ENCODE results near the gene RPL5. TPM values are rescaled to one million over a fixed set of nuclear protein-coding genes. Genes with fewer than 3 reads are reported as not detected.

Gene RPL5
- total RNA-seq, 1 experiment from 2014 or later, result 1,430 TPM

- DNase-seq (ENCODE audit: low spot score) (no peak), ATAC-seq (no peak)
- no peaks in the 10 kb centered on the region for H3K27me3 Mint-ChIP-seq (ENCODE audit: low read depth)
- H3K4me3 Mint-ChIP-seq, result no peak overlapping the region
- POLR2A ChIA-PET, result no interaction called here
- peaks cover 8% of the 10 kb centered on the region for H3K36me3 Mint-ChIP-seq
- TF ChIP-seq ZNF232 (CRISPR knock-in tag; IDR thresholded peaks at IDR 0.05) (no peak), CREM (CRISPR knock-in tag; IDR thresholded peaks at IDR 0.05) (no peak), ESRRA (CRISPR knock-in tag; IDR thresholded peaks at IDR 0.05; ENCODE audit: borderline replicate concordance) (no peak), CTCF (IDR thresholded peaks at IDR 0.05) (no peak), TEAD1 (CRISPR knock-in tag; IDR thresholded peaks at IDR 0.05) (no peak)
- TF ChIP-seq, protein P1, sequence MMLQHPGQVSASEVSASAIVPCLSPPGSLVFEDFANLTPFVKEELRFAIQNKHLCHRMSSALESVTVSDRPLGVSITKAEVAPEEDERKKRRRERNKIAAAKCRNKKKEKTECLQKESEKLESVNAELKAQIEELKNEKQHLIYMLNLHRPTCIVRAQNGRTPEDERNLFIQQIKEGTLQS (CRISPR knock-in tag; conservative IDR thresholded peaks at IDR 0.05), result no peak
- CTCF ChIA-PET, result interaction anchor here (0.7 to 1.0 kb wide), 2 partner anchors 102 to 121 kb away, joined by 3 read pairs; no protein-coding TSS in a partner anchor
- peaks cover 8% of the 10 kb centered on the region for H3K9me3 Mint-ChIP-seq
- H3K27ac Mint-ChIP-seq, result no peak overlapping the region
- peaks cover 8% of the 10 kb centered on the region for H3K4me1 Mint-ChIP-seq
Observed at GRCh38 chr1:92872719-92873118, 40.9 kb downstream of the RPL5 start.

- Mint-ChIP-seq H3K4me3 (no peak overlapping the region), H3K36me3 (peaks cover 8% of the 10 kb centered on the region), H3K27me3 (ENCODE audit: low read depth) (no peaks in the 10 kb centered on the region), H3K27ac (no peak overlapping the region), H3K4me1 (peaks cover 19% of the 10 kb centered on the region), H3K9me3 (peaks cover 8% of the 10 kb centered on the region)
- TF ChIP-seq NR3C1 (CRISPR knock-in tag; conservative IDR thresholded peaks at IDR 0.05; ENCODE audit: low read depth), result no peak
- no peak for TF ChIP-seq KAT7 (CRISPR knock-in tag; IDR thresholded peaks at IDR 0.05; ENCODE audit: borderline replicate concordance)
- TF ChIP-seq AR (CRISPR knock-in tag; IDR thresholded peaks at IDR 0.05), result no peak
- TF ChIP-seq ATF1 (CRISPR knock-in tag; IDR thresholded peaks at IDR 0.05), result no peak
- TF ChIP-seq, protein P2, sequence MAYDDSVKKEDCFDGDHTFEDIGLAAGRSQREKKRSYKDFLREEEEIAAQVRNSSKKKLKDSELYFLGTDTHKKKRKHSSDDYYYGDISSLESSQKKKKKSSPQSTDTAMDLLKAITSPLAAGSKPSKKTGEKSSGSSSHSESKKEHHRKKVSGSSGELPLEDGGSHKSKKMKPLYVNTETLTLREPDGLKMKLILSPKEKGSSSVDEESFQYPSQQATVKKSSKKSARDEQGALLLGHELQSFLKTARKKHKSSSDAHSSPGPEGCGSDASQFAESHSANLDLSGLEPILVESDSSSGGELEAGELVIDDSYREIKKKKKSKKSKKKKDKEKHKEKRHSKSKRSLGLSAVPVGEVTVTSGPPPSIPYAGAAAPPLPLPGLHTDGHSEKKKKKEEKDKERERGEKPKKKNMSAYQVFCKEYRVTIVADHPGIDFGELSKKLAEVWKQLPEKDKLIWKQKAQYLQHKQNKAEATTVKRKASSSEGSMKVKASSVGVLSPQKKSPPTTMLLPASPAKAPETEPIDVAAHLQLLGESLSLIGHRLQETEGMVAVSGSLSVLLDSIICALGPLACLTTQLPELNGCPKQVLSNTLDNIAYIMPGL (CRISPR knock-in tag; IDR thresholded peaks at IDR 0.05), result no peak
- TF ChIP-seq, protein P3, sequence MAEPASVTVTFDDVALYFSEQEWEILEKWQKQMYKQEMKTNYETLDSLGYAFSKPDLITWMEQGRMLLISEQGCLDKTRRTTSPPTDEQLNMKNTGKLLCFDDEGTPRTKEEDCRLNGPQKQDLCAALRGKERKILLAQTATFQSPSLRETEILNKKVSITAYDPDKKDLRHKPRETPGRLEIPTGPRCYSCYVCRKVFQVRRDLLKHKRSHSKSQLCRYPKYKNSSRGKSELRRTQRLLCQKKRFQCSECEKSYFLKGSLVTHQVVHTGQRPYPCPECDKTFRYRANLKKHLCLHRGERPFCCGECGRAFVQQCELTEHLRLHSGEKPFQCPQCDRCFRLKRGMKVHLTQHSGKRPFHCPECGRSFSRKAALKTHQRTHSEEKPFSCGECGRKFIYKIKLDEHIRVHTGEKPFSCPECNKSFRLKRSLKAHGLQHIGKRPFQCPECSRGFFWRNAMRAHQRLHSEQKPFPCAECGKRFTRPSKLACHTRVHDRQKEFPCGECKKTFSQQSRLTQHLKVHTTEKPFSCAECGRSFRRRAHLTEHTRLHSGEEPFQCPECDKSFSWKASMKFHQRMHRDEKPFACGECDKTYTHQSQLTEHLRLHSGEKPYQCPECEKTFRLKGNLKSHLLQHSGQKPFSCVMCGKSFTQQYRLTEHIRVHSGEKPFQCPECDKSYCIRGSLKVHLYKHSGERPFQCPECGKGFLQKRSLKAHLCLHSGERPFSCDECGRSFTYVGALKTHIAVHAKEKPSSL (CRISPR knock-in tag; conservative IDR thresholded peaks at IDR 0.05), result no peak
- TF ChIP-seq ZNF423 (CRISPR knock-in tag; IDR thresholded peaks at IDR 0.05), result no peak
- TF ChIP-seq CREM (CRISPR knock-in tag; IDR thresholded peaks at IDR 0.05), result no peak
- no peak for TF ChIP-seq NFYB (CRISPR knock-in tag; conservative IDR thresholded peaks at IDR 0.05; ENCODE audit: low read depth)
- TF ChIP-seq, protein P1 (CRISPR knock-in tag; conservative IDR thresholded peaks at IDR 0.05), result no peak
- TF ChIP-seq FOXP1 (CRISPR knock-in tag; IDR thresholded peaks at IDR 0.05; ENCODE audit: borderline replicate concordance), result no peak
- no peak for TF ChIP-seq E2F5 (CRISPR knock-in tag; IDR thresholded peaks at IDR 0.05)
- TF ChIP-seq HMGA2 (CRISPR knock-in tag; IDR thresholded peaks at IDR 0.05), result no peak
- TF ChIP-seq, protein P4, sequence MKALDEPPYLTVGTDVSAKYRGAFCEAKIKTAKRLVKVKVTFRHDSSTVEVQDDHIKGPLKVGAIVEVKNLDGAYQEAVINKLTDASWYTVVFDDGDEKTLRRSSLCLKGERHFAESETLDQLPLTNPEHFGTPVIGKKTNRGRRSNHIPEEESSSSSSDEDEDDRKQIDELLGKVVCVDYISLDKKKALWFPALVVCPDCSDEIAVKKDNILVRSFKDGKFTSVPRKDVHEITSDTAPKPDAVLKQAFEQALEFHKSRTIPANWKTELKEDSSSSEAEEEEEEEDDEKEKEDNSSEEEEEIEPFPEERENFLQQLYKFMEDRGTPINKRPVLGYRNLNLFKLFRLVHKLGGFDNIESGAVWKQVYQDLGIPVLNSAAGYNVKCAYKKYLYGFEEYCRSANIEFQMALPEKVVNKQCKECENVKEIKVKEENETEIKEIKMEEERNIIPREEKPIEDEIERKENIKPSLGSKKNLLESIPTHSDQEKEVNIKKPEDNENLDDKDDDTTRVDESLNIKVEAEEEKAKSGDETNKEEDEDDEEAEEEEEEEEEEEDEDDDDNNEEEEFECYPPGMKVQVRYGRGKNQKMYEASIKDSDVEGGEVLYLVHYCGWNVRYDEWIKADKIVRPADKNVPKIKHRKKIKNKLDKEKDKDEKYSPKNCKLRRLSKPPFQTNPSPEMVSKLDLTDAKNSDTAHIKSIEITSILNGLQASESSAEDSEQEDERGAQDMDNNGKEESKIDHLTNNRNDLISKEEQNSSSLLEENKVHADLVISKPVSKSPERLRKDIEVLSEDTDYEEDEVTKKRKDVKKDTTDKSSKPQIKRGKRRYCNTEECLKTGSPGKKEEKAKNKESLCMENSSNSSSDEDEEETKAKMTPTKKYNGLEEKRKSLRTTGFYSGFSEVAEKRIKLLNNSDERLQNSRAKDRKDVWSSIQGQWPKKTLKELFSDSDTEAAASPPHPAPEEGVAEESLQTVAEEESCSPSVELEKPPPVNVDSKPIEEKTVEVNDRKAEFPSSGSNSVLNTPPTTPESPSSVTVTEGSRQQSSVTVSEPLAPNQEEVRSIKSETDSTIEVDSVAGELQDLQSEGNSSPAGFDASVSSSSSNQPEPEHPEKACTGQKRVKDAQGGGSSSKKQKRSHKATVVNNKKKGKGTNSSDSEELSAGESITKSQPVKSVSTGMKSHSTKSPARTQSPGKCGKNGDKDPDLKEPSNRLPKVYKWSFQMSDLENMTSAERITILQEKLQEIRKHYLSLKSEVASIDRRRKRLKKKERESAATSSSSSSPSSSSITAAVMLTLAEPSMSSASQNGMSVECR (CRISPR knock-in tag; IDR thresholded peaks at IDR 0.05; ENCODE audit: borderline replicate concordance), result no peak
- TF ChIP-seq ZNF232 (CRISPR knock-in tag; IDR thresholded peaks at IDR 0.05), result no peak
- DNase-seq (ENCODE audit: low spot score) (no peak), ATAC-seq (no peak)
- ChIA-PET POLR2A (no interaction called here), CTCF (no interaction called here)
Observed at GRCh38 chr1:92874987-92875386, 43.1 kb downstream of the RPL5 start.

All from WTC11 (cell line).